Measurements from ENCODE around the gene CDC42EP4.

The CDC42EP4 gene

GRCh38 chr17:73357318-73357717 lies 45.5 kb upstream of the CDC42EP4 start:
- no peak for TF ChIP-seq CTCF (conservative IDR thresholded peaks at IDR 0.05; ENCODE audit: low read depth, low read length)
- DNase-seq (ENCODE audit: low read depth): no peak
- no peak overlapping the region for H3K4me3 ChIP-seq (ENCODE audit: low read length)

GRCh38 chr17:73356561-73357170 lies 44.9 kb upstream of the CDC42EP4 start:
- no peak for DNase-seq (ENCODE audit: low read depth)
- no peak overlapping the region for H3K4me3 ChIP-seq (ENCODE audit: low read length)
- TF ChIP-seq CTCF (conservative IDR thresholded peaks at IDR 0.05; ENCODE audit: low read depth, low read length): no peak

GRCh38 chr17:73354423-73355284 lies 42.9 kb upstream of the CDC42EP4 start:
- DNase-seq (ENCODE audit: low read depth): no peak
- no peak for TF ChIP-seq CTCF (conservative IDR thresholded peaks at IDR 0.05; ENCODE audit: low read depth, low read length)
- H3K4me3 ChIP-seq (ENCODE audit: low read length): no peak overlapping the region

GRCh38 chr17:73352261-73352660 lies 40.5 kb upstream of the CDC42EP4 start:
- DNase-seq (ENCODE audit: low read depth): no peak
- no peak overlapping the region for H3K4me3 ChIP-seq (ENCODE audit: low read length)
- no peak for TF ChIP-seq CTCF (conservative IDR thresholded peaks at IDR 0.05; ENCODE audit: low read depth, low read length)

GRCh38 chr17:73351764-73352163 lies 40.0 kb upstream of the CDC42EP4 start:
- TF ChIP-seq CTCF (conservative IDR thresholded peaks at IDR 0.05; ENCODE audit: low read depth, low read length): no peak
- no peak for DNase-seq (ENCODE audit: low read depth)
- H3K4me3 ChIP-seq (ENCODE audit: low read length): no peak overlapping the region

- DNase-seq (ENCODE audit: low read depth): no peak
- no peak overlapping the region for H3K4me3 ChIP-seq (ENCODE audit: low read length)
- no peak for TF ChIP-seq CTCF (conservative IDR thresholded peaks at IDR 0.05; ENCODE audit: low read depth, low read length)
Measured at GRCh38 chr17:73350864-73351263, 39.1 kb upstream of the CDC42EP4 start.

- H3K4me3 ChIP-seq (ENCODE audit: low read length): no peak overlapping the region
- no peak for TF ChIP-seq CTCF (conservative IDR thresholded peaks at IDR 0.05; ENCODE audit: low read depth, low read length)
- no peak for DNase-seq (ENCODE audit: low read depth)
Measured at GRCh38 chr17:73349647-73350046, 37.8 kb upstream of the CDC42EP4 start.

All from retinal pigment epithelial cell (primary cell).